ENCODE results near the gene LMO4. TPM values are rescaled to one million over a fixed set of nuclear protein-coding genes. Genes with fewer than 3 reads are reported as not detected.

Gene LMO4, protein sequence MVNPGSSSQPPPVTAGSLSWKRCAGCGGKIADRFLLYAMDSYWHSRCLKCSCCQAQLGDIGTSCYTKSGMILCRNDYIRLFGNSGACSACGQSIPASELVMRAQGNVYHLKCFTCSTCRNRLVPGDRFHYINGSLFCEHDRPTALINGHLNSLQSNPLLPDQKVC
- polyA plus RNA-seq: 10 to 100 TPM; 19.4 to 75.6 (median 65.6) TPM

DNA sequence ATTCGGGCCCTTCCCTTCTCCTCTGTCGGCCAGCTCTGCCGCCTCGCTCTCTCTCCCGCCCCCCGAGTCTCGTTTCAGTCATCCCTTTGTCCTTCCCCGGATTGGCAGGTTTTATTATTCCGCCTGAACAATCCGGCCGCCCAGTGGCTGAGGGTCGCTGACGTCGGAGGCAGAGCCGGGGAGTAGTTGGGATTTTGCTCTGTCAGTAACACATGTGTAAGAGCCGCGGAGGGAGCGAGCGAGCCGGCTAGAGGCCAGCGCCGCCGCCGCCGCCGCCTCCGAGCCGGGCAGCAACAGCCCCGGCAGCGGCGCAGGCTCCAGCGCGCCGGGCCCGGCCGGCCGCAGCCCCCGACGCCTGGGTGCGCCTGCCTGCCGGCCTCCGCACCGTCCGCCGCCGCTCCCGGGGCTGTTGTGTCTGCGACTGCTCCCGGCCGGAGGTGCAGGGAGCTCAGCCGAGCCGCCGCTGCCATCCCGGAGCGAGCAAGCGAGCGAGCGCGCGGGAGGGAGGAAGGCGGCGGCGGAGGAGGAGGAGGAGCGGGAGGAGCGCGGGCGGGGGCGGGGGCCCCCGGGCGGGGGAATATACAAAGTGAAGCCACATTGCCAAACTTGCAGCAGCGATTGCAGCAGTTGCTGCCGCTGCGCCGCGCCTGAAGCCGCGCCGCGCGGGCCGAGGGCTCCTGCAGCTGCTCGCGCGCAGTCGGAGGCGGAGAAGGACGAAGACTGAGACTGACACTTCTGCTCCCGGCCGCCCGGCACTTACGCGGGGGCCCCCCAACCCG, at the start of gene LMO4:
TSS of gene LMO4 (plus strand) at position 609 of the 779 bp plus-strand sequence. CDS start 3,136 bp downstream, outside the sequence.
- WGBS, 3 donors: 0 to 1% (median 0%) methylated on average over 66 to 93 of the region's 93 CpGs
- H3K27ac ChIP-seq (ENCODE audit: low read depth, low read length): peak within 1 kb of the TSS; percentile 79

DNA sequence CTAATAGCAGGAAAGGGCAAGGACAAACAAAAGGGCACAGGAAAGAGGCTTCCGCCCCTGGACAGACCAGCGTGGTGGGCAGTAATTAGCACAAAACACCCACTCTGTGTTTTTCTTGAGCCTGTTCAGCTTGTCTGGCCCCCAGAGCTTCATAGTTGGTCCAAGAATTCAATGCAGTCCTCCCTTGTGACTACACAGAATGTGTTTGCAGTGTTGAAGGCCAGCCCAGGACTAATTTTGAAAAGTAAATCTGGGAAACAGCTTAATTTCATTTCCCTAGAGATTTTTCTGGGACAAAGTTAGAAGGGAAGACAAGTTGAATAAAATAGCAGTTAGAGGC, 49.2 kb upstream of the LMO4 start:
- 48 to 80% (median 54%) methylated on average over 2 of the region's 2 CpGs for WGBS, 3 donors
- H3K27ac ChIP-seq (ENCODE audit: low read depth, low read length): no peak overlapping the region

DNA sequence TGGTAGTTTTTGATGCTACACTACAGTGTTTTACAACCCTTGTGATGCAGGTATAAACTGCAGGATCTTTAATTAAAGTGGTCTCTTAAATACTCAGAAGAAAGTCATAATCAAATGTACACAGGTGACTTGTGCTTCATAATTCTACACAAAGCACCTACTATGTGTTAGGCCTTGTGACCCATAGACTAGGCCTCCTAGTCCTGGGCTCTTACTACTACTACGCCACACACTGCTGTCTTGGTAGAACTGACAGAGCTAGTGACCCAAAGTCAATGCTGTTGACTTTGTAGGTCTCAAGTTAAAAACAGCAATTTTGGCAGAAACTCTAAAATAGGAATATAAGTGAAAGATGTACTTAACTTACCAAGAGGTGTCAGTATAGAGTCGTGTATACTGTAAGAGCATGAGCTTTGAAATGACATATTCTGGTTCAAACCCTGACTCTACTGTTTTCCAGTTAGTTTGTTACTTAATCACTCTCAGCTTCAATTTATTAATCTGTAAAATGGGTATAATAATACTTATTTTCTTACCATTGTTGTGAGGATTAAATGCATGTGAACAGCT, 48.6 kb upstream of the LMO4 start:
- 69 to 79% (median 74%) methylated on average over 2 of the region's 2 CpGs for WGBS, 3 donors

DNA sequence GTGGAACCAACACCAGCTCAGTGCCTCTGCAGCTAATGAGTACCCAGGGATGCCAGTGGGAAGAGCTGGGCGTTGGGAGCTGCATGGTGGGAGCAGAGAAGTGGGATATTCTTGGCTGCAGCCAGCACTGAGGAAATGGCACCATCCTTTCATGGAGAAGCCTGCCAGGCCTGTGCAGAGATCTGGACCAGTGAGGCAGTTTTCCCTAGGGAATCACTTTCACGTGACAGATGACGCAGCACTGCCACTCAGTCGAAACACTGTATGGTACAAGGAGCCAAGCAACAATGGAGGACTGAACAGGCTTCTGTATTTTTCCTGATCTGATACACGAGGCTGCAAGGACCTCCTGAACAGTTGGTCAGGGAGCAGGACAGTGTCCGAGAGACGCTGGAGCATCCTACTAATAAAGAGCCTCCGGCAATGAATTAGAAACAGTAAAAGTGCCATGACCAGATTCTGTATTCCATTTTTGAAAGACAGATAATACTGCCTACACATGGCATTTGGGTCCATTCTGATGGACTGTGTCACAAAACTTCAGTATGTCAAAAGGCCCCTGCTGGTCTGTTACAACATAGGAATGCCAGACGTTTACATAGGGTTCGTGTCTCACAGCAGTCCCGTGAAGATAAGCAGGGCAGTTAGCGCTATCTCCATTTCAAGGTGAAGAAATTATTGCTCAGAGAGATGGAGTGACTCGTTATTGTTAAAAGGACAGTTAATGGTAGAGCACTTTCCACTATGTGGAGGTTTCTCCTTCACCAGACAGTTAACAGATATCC, 44.0 kb upstream of the LMO4 start:
- 59 to 84% (median 83%) methylated on average over 13 of the region's 13 CpGs for WGBS, 3 donors
- H3K27ac ChIP-seq (ENCODE audit: low read depth, low read length): no peak overlapping the region

More for the DNA sequence above, 48.6 kb upstream of the LMO4 start:
- no peak overlapping the region for H3K27ac ChIP-seq (ENCODE audit: low read depth, low read length)

DNA sequence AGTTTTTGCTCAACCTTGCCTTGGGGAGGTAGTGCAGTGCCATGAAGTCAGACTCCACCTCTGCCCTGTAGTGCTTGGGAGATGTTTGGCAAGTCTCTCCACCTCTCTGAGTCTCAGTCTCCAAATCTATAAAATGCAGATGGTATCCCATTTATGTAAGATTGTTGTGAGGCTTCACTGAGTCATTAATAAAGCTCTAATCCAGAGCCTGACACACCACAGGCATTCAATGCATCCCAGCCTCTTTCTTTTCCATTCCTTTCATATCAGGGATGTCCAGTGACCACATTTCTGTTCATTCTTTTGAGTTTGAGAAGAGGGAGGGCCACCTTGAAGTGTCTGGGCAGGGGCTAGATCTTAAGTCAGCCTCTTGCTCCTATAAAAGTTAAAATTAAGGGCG, 37.6 kb upstream of the LMO4 start:
- no peak overlapping the region for H3K27ac ChIP-seq (ENCODE audit: low read depth, low read length)
- 50 to 73% (median 52%) methylated on average over 1 of the region's 1 CpG for WGBS, 3 donors

DNA sequence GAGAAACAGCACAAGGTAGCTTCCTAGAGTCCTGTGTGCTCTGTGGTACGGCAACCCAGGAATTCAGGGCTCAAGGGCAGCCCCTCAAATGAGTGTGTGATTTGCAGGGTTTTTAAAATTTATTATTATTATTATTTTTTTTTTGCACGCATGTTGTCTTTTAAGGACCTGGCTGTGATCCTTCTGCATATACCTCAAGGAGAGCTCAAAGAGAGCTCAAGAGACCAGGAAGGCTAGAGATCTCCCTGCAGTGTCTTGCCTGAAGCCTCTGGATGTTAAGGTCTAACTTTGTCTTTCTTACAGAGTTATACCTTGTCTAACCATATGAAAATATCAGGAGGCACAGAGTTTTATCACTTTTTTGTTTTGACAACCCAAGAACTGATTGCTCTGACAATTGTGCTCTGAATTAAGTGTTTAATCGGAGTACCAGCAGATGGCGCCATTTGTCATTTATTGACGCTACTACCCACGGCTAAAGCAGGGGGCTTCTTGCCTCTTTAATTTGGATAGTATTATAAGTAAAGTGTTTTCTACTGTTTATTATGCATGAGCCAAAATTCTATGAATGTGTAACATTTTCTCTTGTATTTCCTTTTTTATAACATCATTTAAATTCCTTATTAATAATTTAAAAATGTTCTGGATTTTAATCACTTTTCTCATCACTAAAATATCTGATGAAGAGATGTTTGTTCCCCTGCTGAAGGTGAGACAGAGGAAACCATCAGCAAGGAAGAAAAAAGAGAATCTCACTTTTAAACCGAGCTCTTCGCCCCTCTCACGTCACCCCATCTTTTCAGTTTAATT, 35.8 kb upstream of the LMO4 start:
- WGBS, 3 donors: 43 to 46% (median 46%) methylated on average over 9 of the region's 9 CpGs
- no peak overlapping the region for H3K27ac ChIP-seq (ENCODE audit: low read depth, low read length)

DNA sequence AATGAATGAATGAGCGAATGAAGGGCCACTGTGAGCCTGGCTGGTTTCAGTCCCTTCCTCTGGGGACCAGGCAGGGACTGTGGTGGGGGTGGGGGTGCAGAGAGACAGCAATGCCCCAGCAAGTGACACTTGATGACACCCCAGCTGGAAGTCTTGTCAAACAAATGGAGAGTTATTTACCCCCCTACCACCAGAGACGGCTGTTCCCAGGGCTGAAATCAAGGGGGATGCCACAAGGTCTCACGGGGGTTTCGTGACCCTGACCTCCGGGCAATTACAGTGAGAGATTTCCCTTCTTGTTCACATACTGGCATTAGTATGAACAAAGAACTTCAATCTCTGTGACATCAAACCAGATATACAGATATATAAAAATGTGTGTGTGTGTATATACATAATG, 34.0 kb upstream of the LMO4 start:
- 64 to 95% (median 88%) methylated on average over 5 of the region's 5 CpGs for WGBS, 3 donors

DNA sequence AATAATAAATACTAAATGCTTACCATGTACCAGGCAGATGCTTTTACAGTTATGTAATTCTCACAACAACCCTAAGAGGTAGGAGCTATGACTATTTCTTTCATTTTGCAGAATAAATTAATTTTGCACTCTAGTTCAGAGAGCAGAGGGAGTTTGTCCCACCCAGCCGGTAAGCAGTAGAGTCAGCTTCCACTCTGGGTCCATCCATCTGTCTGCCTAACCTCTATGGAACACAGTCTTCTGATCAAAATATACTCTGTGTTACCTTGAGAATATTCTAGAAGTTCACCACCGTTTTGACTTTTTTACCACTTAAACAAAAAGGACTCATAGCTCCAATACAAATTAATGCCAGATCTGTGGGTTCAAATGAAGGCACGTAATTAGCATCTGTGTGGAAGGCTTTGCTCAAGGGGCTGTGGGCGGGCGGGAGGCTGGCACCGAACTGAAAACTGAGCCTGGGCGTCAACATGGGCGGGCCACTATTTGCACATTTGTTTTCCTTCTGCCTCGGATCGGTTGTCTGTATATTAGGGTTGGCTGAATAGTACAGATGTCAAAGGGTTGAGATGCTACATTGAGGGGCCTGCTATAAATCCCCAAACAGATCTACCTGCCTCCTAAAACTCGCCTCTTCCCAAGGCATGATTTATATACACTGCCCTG, 33.1 kb upstream of the LMO4 start:
- 58 to 82% (median 81%) methylated on average over 11 of the region's 11 CpGs for WGBS, 3 donors
- H3K27ac ChIP-seq (ENCODE audit: low read depth, low read length): no peak overlapping the region

More for the DNA sequence above, 34.0 kb upstream of the LMO4 start:
- no peak overlapping the region for H3K27ac ChIP-seq (ENCODE audit: low read depth, low read length)

DNA sequence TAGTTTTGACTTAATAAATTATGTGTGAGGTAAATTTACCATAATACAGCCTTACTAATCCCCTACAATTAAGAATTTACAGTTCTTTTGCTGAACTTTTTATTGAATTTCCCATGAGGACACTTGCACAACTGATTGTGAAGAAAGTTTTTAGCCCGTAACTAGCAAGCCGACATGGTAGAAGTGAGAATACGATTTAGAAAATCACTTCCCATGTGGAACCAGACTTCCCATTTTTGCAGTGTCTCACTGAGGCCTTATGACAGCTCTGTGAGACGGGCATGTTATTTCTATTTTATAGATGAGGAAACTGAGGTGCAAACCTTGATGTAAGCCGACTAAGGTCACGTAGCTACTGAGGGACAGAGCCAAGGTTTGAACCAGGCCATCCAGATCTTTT, 32.5 kb upstream of the LMO4 start:
- no peak overlapping the region for H3K27ac ChIP-seq (ENCODE audit: low read depth, low read length)
- 68 to 92% (median 70%) methylated on average over 6 of the region's 6 CpGs for WGBS, 3 donors

DNA sequence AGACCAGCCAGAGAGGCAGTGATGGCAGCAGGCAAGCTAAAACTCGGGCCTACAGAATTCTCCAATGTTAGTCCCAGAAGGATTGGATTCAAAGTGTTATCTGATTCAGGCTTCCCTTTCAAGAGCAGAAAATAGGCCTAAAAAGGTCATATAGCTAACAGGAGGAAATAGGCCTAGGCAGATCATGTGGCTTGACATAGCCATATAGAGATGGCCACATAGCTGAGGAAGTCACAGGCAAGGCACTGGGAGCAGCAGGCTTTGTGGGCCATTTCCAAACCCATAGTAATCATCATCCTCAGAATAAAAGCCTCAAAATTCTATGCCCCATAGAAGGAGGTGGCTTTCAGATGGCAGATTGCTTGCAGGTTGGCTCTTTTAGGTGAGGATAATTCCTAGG, 29.0 kb upstream of the LMO4 start:
- 74 to 88% (median 77%) methylated on average over 1 of the region's 1 CpG for WGBS, 3 donors
- no peak overlapping the region for H3K27ac ChIP-seq (ENCODE audit: low read depth, low read length)

DNA sequence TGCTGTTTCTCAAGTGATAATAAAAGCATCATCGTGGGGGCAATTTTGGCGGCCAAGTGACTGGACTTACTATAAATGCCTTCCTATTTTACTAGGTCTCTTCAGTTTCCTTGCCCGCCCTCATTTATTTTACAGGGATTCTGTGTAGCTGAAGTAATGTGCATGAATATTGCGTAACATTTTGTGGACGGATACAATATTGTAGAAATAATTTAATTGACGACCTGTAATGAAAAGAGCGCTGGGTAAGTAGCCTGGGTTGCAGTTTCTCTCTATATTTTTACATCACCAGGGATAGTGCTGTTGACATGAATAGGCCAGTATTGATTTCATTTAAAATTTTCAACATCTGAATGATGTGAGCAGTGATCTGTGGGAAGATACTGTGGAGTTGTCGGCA, 28.1 kb upstream of the LMO4 start:
- no peak overlapping the region for H3K27ac ChIP-seq (ENCODE audit: low read depth, low read length)
- WGBS, 3 donors: 80 to 90% (median 88%) methylated on average over 8 of the region's 8 CpGs

DNA sequence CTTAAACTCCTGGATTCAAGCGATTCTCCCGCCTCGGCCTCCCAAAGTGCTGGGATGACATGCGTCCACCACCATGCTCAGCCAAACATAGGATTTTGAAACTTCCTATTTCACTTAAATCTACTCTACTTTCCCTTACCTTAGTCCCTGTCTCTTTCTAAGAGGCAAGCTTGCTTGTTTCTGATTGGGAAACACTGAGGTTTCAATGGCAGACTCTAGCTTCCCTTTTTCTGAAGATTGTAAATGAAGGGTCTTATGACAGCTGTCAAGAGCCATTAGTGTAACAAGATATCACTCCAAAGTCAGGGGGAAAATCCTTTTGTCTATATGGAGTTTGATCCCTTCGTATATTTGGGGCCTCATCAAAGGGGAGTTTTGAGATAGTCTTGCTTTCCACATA, 23.5 kb upstream of the LMO4 start:
- 49 to 77% (median 71%) methylated on average over 5 of the region's 5 CpGs for WGBS, 3 donors

DNA sequence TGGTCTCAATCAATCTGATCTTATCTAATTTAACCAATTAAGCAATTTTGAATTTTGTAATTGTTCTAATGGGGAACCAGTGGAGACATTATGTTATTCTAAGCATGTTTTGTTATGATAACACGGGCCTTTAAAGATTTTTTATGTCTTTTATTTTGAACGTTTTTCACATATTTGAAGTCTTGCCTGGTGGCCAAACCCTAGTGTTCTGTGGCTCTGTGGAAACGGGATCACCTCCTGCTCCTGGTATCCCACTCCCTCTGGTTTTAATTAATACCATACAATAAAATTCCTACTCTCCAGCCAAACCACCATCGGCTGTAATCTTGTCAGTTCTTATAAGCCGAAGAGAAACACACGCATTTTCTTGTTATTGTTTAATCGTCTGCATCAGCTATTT, 22.9 kb upstream of the LMO4 start:
- H3K27ac ChIP-seq (ENCODE audit: low read depth, low read length): no peak overlapping the region
- 72 to 77% (median 74%) methylated on average over 7 of the region's 7 CpGs for WGBS, 3 donors

More for the DNA sequence above, 23.5 kb upstream of the LMO4 start:
- H3K27ac ChIP-seq (ENCODE audit: low read depth, low read length): no peak overlapping the region

DNA sequence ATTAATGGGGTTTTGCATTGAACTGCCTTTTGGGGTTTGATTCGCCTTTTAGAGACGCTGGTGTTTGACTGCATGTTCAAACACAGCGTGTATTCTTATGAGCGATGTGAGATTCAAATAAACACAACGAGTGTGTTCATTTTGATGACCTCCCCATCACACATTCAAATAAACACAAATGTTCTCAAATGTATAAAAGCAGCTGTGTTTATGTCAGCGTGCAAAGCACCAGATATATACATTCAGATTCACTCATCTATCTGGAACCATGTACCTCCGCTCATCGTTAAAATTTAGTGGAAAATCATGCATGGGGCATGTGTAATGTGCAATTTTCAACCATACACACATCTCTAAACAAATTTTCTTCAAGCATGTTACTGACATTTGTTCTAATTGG, 21.4 kb upstream of the LMO4 start:
- 82 to 89% (median 84%) methylated on average over 8 of the region's 8 CpGs for WGBS, 3 donors
- H3K27ac ChIP-seq (ENCODE audit: low read depth, low read length): no peak overlapping the region

DNA sequence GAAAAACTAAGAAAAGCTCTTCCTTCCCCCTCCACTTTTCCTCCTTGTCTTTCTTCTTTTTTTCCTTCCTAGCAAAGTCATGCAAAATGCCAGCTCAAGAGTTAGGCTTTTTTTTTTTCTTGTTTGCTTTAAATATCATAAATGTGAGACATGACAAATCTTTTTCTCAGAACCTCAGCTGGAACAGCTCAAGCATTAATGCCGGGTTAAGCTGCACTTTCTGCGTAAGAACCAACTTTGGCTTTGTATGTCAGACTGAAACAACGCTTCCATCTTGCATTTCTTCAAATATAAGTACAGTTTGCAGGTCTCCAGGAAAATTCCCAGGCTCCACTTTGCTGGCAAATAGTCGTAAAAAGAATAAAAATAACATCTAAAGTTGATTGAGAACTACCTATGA, 20.7 kb upstream of the LMO4 start:
- H3K27ac ChIP-seq (ENCODE audit: low read depth, low read length): no peak overlapping the region
- 66 to 89% (median 87%) methylated on average over 4 of the region's 4 CpGs for WGBS, 3 donors

DNA sequence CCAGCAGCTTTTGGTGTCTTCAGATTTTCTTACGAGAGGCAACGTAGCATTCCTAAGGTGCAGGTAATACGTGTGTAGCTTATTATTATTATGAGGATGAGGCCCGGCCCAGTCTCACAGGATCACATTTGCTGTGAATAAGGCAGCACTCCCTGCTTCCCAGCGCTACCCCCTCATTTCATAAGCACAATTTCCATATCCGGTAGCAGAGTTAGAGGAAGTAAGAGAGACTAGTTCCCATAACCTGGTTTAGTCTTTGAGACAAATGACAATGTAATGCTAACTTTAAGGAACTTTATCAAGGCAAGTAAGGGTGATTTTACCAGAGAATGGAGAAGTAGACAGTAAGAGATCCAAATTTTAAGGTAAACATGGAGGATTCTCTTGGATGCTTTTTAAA, 14.6 kb upstream of the LMO4 start:
- WGBS, 3 donors: 76 to 94% (median 83%) methylated on average over 6 of the region's 6 CpGs

DNA sequence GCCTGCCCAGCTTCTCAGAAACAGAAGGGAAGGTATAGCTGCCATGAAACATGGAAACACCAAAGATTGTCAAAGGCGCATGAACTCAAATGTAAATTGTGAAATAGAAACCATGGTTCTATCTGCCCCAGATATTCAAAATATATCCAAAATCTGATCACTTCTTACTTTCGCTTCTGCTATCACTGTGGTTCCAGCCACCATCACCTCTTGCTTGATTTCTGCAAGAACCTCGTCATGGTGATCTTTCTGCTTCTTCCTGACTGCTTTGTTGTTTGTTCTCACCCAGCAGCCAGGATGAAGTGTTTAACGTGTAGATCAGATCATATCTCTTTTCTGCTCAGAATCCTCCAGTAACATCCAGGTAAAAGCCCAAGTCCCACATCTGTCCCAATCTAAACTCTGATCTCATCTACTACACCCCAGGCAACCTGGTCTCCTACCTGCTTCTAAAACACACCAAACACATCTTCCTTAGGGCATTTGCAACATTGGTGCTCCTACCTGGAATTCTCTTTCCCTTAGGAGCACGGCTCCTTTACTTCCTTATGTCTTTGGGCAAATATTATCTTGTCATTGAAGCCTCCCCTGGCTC, 10.5 kb upstream of the LMO4 start:
- no peak overlapping the region for H3K27ac ChIP-seq (ENCODE audit: low read depth, low read length)
- WGBS, 3 donors: 72 to 80% (median 77%) methylated on average over 5 of the region's 5 CpGs

More for the DNA sequence above, 14.6 kb upstream of the LMO4 start:
- no peak overlapping the region for H3K27ac ChIP-seq (ENCODE audit: low read depth, low read length)
